Endodermal cell (in vitro differentiated cells): ENCODE data around the gene PHOSPHO2. TPM values are rescaled to one million over a fixed set of nuclear protein-coding genes. Genes with fewer than 3 reads are reported as not detected.
A peak's percentile ranks its signal among the peaks of the same experiment; 100 is the strongest.

ENCODE experiments used
- DNase-seq: peaks from one replicate; pipeline ENCODE4 v3.0.0-alpha.2; 2017
- H3K27ac ChIP-seq: 2 replicates; pipeline ENCODE4 v1.5.1; 2013; ENCODE audit warnings: mild to moderate bottlenecking, low read depth, low read length, moderate library complexity
- H3K27me3 ChIP-seq: 2 replicates; pipeline ENCODE4 v1.6.1; 2013; ENCODE audit warnings: mild to moderate bottlenecking, low read length, moderate library complexity; ENCODE audit not compliant: insufficient read depth, control insufficient read depth, poor library complexity, severe bottlenecking
- H3K36me3 ChIP-seq: 2 replicates; pipeline ENCODE4 v1.7.0; 2013; ENCODE audit warnings: mild to moderate bottlenecking, low read length, moderate library complexity; ENCODE audit not compliant: control insufficient read depth, insufficient read depth
- H3K4me1 ChIP-seq: one replicate; pipeline ENCODE4 v1.7.0; 2013; ENCODE audit warnings: low read length; ENCODE audit not compliant: control insufficient read depth, insufficient read depth
- H3K4me3 ChIP-seq: 2 replicates; pipeline ENCODE4 v1.5.1; 2013; ENCODE audit warnings: mild to moderate bottlenecking, low read length, moderate library complexity
- H3K9ac ChIP-seq: 2 replicates; pipeline ENCODE4 v1.6.1; 2013; ENCODE audit warnings: mild to moderate bottlenecking, low read length, moderate library complexity; ENCODE audit not compliant: poor library complexity, severe bottlenecking; ENCODE audit errors: extremely low read depth
- H3K9me3 ChIP-seq: 2 replicates; pipeline ENCODE4 v1.6.1; 2013; ENCODE audit warnings: mild to moderate bottlenecking, low read length, moderate library complexity; ENCODE audit not compliant: control insufficient read depth
- H3K27ac Mint-ChIP-seq: 2 replicates; pipeline ENCODE4 v1.8.0; 2020; ENCODE audit warnings: mixed read lengths
- H3K27me3 Mint-ChIP-seq: 2 replicates; pipeline ENCODE4 v1.8.0; 2021; ENCODE audit warnings: mild to moderate bottlenecking, mixed read lengths; ENCODE audit not compliant: insufficient read depth
- H3K36me3 Mint-ChIP-seq: 2 replicates; pipeline ENCODE4 v1.8.0; 2020; ENCODE audit warnings: low read depth, mixed read lengths
- H3K4me1 Mint-ChIP-seq: 2 replicates; pipeline ENCODE4 v1.8.0; 2020; ENCODE audit warnings: mixed read lengths
- H3K4me3 Mint-ChIP-seq: 2 replicates; pipeline ENCODE4 v1.8.0; 2020; ENCODE audit warnings: mild to moderate bottlenecking, moderate library complexity, mixed read lengths
- H3K9me3 Mint-ChIP-seq: 2 replicates; pipeline ENCODE4 v1.8.0; 2020; ENCODE audit warnings: mild to moderate bottlenecking, mixed read lengths
- WGBS, 2 experiments: methylation state at CpG; one replicate each; pipeline versions ENCODE4 v1.1.5 to v1.1.7; 2013; ENCODE audit warnings: missing lambda C conversion rate in 2 of 2, mixed read lengths in 1 of 2; ENCODE audit not compliant: insufficient coverage in 1 of 2, insufficient read length in 1 of 2; 5-methylcytosine and 5-hydroxymethylcytosine counted together
- total RNA-seq, 2 donors: library from RNA; stranded (reverse); fragmentation: NEBNext Ultra II Directional in 1 of 2; extraction: Animal tissue kit (Norgen Biotek cat#: 25700) in 1 of 2; gene quantifications; 2 replicates in 1 of 2; 3 replicates in 1 of 2; pipeline ENCODE4 v1.2.1, GENCODE V29; 2021
- TF ChIP-seq, protein P1 (sequence below): fragments of 200-600 bp; sonication (generic); conservative IDR thresholded peaks from 2 replicates; pipeline ENCODE4 v1.5.0; 2021; ENCODE audit warnings: antibody characterized with exemption, mild to moderate bottlenecking

Gene PHOSPHO2
- total RNA-seq, 2 donors from 2014 or later, result 6.3 to 7.3 TPM

DNA sequence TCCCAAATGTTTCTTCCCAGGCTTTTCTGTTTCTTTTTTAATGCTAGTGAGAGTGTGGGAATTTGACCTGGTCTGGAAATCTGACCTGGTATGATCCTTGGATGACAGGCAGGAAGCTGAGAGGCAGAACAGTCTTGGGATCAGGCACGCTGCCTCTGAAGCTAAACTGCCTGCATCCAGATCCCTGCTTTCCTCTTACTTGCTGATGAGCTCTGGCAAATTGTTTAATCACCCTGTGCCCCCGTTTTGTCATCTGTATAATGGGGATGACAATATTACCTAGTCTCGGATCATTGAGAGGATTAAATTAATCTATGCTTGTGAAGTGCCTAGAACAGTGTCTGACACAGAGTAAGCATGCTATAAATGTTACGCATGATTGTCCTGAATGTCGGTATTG is 42.6 kb downstream of the PHOSPHO2 start:
- TF ChIP-seq, protein P1, sequence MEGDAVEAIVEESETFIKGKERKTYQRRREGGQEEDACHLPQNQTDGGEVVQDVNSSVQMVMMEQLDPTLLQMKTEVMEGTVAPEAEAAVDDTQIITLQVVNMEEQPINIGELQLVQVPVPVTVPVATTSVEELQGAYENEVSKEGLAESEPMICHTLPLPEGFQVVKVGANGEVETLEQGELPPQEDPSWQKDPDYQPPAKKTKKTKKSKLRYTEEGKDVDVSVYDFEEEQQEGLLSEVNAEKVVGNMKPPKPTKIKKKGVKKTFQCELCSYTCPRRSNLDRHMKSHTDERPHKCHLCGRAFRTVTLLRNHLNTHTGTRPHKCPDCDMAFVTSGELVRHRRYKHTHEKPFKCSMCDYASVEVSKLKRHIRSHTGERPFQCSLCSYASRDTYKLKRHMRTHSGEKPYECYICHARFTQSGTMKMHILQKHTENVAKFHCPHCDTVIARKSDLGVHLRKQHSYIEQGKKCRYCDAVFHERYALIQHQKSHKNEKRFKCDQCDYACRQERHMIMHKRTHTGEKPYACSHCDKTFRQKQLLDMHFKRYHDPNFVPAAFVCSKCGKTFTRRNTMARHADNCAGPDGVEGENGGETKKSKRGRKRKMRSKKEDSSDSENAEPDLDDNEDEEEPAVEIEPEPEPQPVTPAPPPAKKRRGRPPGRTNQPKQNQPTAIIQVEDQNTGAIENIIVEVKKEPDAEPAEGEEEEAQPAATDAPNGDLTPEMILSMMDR, result no peak
- peaks cover 29% of the 10 kb centered on the region for H3K4me1 Mint-ChIP-seq

DNA sequence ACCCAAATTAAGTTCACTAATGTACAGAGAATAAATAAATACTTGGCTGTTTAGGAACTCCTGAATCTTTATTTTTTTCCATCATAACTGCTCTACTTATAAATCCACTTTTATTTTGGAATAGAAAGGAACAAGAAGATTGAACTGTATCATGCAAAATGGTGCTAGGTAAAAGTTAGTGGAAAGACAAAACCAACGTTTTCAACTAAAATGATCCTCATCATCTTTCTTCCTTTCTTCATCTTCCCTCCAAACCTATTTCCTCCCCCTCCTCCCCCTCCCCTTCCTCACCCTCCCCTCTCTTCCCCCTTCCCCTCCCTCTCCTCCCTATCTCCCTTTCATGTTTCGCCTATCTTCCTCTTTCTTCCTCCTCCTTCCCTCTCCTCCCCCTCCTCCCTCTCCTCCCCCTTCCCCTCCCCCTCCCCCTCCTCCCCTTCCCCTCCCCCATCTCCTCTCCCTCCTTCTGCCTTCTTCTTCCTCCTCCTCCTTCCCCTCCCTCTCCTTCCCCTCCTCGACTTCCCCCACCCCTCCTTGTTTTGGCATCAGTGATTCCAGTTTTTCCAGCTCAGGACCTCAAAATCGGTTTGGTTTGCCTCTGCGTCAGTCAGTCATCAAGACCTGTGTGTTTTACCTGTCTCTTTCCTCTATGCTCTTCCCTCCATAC is 44.4 kb downstream of the PHOSPHO2 start:
- Histone ChIP-seq H3K36me3 (peaks cover 38% of the 10 kb centered on the region), H3K9ac (no peak overlapping the region), H3K4me1 (peaks cover 5% of the 10 kb centered on the region), H3K27ac (no peak overlapping the region), H3K4me3 (no peak overlapping the region), H3K27me3 (no peaks in the 10 kb centered on the region), H3K9me3 (no peaks in the 10 kb centered on the region)
- H3K27ac Mint-ChIP-seq, result no peak overlapping the region
- no peak overlapping the region for H3K4me3 Mint-ChIP-seq
- H3K27me3 Mint-ChIP-seq, result no peaks in the 10 kb centered on the region
- DNase-seq, result no peak
- TF ChIP-seq, protein P1, result no peak
- H3K36me3 Mint-ChIP-seq, result peaks cover 49% of the 10 kb centered on the region
- WGBS, 2 experiments, result 86 to 90% methylated on average over 2 to 3 of the region's 5 CpGs
- peaks cover 8% of the 10 kb centered on the region for H3K9me3 Mint-ChIP-seq
- H3K4me1 Mint-ChIP-seq, result peaks cover 29% of the 10 kb centered on the region

More for the DNA sequence above, 42.6 kb downstream of the PHOSPHO2 start:
- H3K9me3 Mint-ChIP-seq, result peaks cover 8% of the 10 kb centered on the region
- no peak for DNase-seq
- H3K9me3 ChIP-seq, result no peaks in the 10 kb centered on the region
- H3K27me3 Mint-ChIP-seq, result peaks cover 16% of the 10 kb centered on the region
- peaks cover 37% of the 10 kb centered on the region for H3K36me3 Mint-ChIP-seq
- 86 to 90% methylated on average over 5 of the region's 5 CpGs for WGBS, 2 experiments
- no peak overlapping the region for H3K27ac ChIP-seq
- H3K27me3 ChIP-seq, result peaks cover 7% of the 10 kb centered on the region
- peaks cover 21% of the 10 kb centered on the region for H3K36me3 ChIP-seq
- H3K4me3 Mint-ChIP-seq, result peak overlapping the region; percentile 32
- peaks cover 5% of the 10 kb centered on the region for H3K4me1 ChIP-seq
- no peak overlapping the region for H3K9ac ChIP-seq
- H3K27ac Mint-ChIP-seq, result no peak overlapping the region
- peak overlapping the region; percentile 94 for H3K4me3 ChIP-seq

DNA sequence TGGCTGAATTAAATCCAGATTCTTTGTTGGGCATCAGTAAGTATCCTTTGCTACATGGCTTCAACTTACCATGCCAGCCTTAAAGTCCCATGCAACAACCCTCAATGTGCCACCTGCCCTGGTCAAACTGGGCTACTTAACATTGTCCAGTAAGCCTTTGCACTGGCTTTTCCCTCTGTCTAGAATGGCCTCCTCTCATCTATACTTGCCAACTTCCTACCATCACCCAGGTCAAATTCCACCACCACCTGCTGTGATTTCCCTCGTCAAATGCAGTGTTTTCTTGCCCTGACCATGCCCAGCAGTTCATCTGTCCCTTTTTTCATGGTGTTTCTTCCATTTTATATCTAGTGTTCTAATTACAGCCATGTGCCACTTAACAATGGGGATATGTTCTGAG is 45.1 kb downstream of the PHOSPHO2 start:
- 95 to 100% methylated on average over 1 of the region's 1 CpG for WGBS, 2 experiments
- Histone ChIP-seq H3K4me3 (no peak overlapping the region), H3K36me3 (peaks cover 44% of the 10 kb centered on the region), H3K4me1 (peaks cover 5% of the 10 kb centered on the region), H3K9me3 (no peaks in the 10 kb centered on the region), H3K27me3 (no peaks in the 10 kb centered on the region), H3K9ac (no peak overlapping the region), H3K27ac (no peak overlapping the region)
- peaks cover 29% of the 10 kb centered on the region for H3K4me1 Mint-ChIP-seq
- H3K27ac Mint-ChIP-seq, result no peak overlapping the region
- peaks cover 8% of the 10 kb centered on the region for H3K9me3 Mint-ChIP-seq
- no peak for DNase-seq
- no peaks in the 10 kb centered on the region for H3K27me3 Mint-ChIP-seq
- TF ChIP-seq, protein P1, result no peak
- no peak overlapping the region for H3K4me3 Mint-ChIP-seq
- peaks cover 54% of the 10 kb centered on the region for H3K36me3 Mint-ChIP-seq
